Loucy (cell line): ENCODE results near the gene JAZF1.

Experiments
- CTCF ChIP-seq: fragments of 200-600 bp; sonication (generic); conservative IDR thresholded peaks from 2 replicates; pipeline ENCODE4 v1.5.1; 2014; ENCODE audit warnings: mild to moderate bottlenecking, antibody characterized with exemption, low read length
- EZH2phosphoT487 ChIP-seq: fragments of 200-600 bp; IDR thresholded peaks from 2 replicates; pipeline ENCODE4 v1.6.1; 2018; ENCODE audit warnings: antibody characterized with exemption, mild to moderate bottlenecking, moderate library complexity, borderline replicate concordance

DNA sequence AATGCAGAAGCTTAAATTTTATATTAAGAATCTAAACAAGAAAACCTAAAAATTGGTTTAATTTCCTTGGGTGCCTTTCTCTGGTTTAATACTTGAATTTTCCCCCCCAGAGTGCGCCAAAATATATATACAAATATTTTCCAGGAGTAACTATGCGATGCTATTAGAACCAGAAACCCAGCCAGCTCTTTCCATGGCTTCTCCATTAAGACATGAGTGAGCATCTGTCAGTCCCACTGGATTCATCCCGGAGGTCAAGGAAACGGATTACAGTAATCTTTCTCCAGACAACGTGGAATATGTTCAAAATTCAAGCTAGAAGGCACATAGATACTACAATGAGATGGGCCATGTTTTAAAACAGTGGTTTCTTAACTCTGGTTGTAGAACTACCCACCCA lies 291.9 kb downstream of the JAZF1 start:
- TF ChIP-seq CTCF (no peak), EZH2phosphoT487 (no peak)
